Neural crest cell (in vitro differentiated cells): ENCODE measurements around the gene MEF2C. TPM values are rescaled to one million over a fixed set of nuclear protein-coding genes. Genes with fewer than 3 reads are reported as not detected.

Experiments used
- DNase-seq: peaks from one replicate; pipeline ENCODE4 v3.0.0; 2021; ENCODE audit warnings: low read depth, mixed read lengths, low spot score
- H3K27ac Mint-ChIP-seq: one replicate; pipeline ENCODE4 v1.8.0; 2021; ENCODE audit warnings: mild to moderate bottlenecking, mixed read lengths; ENCODE audit not compliant: unreplicated experiment
- H3K27me3 Mint-ChIP-seq: 2 replicates; pipeline ENCODE4 v1.8.0; 2021; ENCODE audit warnings: low read depth, mild to moderate bottlenecking, mixed read lengths
- H3K36me3 Mint-ChIP-seq: 2 replicates; pipeline ENCODE4 v1.8.0; 2021; ENCODE audit warnings: low read depth, mild to moderate bottlenecking, mixed read lengths
- H3K4me1 Mint-ChIP-seq: 2 replicates; pipeline ENCODE4 v1.8.0; 2021; ENCODE audit warnings: mixed read lengths
- H3K4me3 Mint-ChIP-seq: one replicate; pipeline ENCODE4 v1.8.0; 2021; ENCODE audit warnings: mild to moderate bottlenecking, mixed read lengths
- H3K9me3 Mint-ChIP-seq: 2 replicates; pipeline ENCODE4 v1.8.0; 2021; ENCODE audit warnings: mixed read lengths
- total RNA-seq: library from RNA; stranded (reverse); gene quantifications from 2 replicates; pipeline ENCODE4 v1.2.1, GENCODE V29; 2021
- TF ChIP-seq, protein P1 (sequence below): fragments of 200-600 bp; sonication (generic); conservative IDR thresholded peaks from 2 replicates; pipeline ENCODE4 v1.5.0; 2021; ENCODE audit warnings: antibody characterized with exemption, mild to moderate bottlenecking

The MEF2C gene
- total RNA-seq, 1 donor from 2014 or later, result 46.0 TPM

DNA sequence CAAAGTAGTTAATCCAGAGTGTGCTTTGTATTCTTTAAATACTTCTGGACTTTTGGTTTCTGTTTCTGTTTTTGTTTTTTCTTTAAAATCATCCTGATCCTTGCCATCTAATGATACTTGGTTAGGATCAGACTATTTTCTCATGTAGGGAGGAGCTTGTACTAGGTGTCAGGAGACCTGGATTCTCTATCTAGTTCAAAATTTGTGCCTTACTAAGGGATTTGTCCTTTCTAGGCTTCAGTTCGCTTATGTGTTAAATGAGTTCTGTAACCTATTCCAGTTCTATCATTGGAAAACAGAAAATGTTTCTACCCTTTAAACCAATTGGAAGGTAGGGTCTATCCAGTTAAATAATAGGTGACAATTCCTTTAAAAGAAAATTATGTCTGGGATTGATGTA is 3.3 kb upstream of the MEF2C start:
- H3K27ac Mint-ChIP-seq, result no peak overlapping the region
- TF ChIP-seq, protein P1, sequence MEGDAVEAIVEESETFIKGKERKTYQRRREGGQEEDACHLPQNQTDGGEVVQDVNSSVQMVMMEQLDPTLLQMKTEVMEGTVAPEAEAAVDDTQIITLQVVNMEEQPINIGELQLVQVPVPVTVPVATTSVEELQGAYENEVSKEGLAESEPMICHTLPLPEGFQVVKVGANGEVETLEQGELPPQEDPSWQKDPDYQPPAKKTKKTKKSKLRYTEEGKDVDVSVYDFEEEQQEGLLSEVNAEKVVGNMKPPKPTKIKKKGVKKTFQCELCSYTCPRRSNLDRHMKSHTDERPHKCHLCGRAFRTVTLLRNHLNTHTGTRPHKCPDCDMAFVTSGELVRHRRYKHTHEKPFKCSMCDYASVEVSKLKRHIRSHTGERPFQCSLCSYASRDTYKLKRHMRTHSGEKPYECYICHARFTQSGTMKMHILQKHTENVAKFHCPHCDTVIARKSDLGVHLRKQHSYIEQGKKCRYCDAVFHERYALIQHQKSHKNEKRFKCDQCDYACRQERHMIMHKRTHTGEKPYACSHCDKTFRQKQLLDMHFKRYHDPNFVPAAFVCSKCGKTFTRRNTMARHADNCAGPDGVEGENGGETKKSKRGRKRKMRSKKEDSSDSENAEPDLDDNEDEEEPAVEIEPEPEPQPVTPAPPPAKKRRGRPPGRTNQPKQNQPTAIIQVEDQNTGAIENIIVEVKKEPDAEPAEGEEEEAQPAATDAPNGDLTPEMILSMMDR, result no peak
- peaks cover 28% of the 10 kb centered on the region for H3K4me1 Mint-ChIP-seq
- DNase-seq, result no peak
- H3K36me3 Mint-ChIP-seq, result no peaks in the 10 kb centered on the region
- no peaks in the 10 kb centered on the region for H3K9me3 Mint-ChIP-seq
- peak overlapping the region; percentile 47 for H3K4me3 Mint-ChIP-seq
- peaks cover 72% of the 10 kb centered on the region for H3K27me3 Mint-ChIP-seq

DNA sequence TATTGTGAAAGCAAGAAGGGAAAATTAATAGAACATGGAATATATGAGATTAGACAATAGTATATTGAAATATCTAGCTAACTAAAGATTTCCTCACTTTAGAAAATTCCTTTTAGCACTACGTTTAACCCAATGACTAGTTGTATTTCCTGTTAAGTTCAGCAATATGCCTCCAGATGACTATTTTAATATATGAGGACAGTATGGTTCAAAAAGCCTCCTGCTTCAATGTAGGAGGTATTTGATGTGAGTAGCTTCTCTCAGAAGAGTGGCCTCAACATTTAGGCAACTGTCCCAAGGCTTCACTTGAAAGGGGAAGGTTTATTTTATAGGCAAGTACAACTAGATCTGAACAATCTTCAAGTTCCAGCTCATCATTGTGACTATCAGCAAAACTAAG is 2.0 kb upstream of the MEF2C start:
- no peak for DNase-seq
- Mint-ChIP-seq H3K4me3 (peak overlapping the region; percentile 98), H3K27me3 (peaks cover 66% of the 10 kb centered on the region), H3K36me3 (no peaks in the 10 kb centered on the region), H3K9me3 (no peaks in the 10 kb centered on the region), H3K4me1 (peaks cover 31% of the 10 kb centered on the region), H3K27ac (no peak overlapping the region)
- TF ChIP-seq, protein P1, result no peak

DNA sequence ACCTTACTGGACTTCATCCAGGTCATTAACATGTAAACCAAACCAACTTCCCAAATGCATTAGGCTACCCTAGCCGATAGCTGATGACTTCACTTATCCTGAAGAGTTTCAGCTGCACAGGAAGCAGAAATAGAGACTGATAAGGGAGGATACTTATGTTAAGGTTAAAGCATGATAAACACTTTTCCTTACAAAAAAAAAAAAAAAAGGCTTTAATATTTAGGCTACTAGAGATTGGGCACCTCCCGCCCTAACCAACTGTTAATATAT is 1.6 kb upstream of the MEF2C start:
- Mint-ChIP-seq H3K27ac (no peak overlapping the region), H3K27me3 (peaks cover 61% of the 10 kb centered on the region), H3K4me1 (peaks cover 31% of the 10 kb centered on the region), H3K4me3 (peak overlapping the region; percentile 98), H3K36me3 (no peaks in the 10 kb centered on the region), H3K9me3 (no peaks in the 10 kb centered on the region)
- TF ChIP-seq, protein P1, result no peak
- DNase-seq, result no peak

DNA sequence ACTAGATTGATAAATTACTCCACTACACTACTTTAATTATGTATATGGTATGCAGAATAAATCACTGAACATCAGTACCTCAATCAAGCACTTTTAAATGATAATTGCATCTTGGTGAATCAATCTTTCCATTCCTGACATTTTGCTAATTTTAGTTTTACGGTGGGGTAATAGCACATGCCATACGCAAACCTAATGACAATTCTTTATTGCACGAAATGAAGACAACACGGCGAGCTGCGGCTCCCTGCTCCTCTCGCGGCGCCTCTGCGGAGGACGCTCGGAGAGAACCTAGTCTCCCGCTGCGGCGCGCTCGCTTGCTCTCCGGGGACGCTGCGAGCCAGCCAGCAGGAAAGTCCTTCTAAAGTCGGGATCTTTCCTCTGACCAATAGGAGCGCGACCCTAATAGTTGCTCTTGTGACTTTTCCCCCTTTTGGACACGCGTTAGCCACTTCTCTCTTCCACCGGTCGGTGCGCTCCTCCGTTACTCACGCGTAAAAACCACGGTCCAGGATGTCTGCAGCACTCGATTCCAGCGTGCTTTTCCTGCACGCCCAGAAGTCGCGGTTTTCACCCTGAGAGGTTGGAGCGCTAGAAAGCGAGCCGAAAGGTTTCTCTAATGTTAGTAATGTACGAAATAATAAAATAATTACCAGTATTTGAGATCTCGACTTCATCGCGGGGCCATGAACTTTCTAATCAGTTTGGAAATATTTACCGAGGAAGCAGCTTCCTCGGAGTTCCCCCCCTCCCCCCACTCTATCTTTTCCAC is 1.0 kb upstream of the MEF2C start:
- Mint-ChIP-seq H3K9me3 (no peaks in the 10 kb centered on the region), H3K4me3 (peak overlapping the region; percentile 98), H3K4me1 (peaks cover 27% of the 10 kb centered on the region), H3K36me3 (no peaks in the 10 kb centered on the region), H3K27ac (peak overlapping the region; percentile 39), H3K27me3 (peaks cover 56% of the 10 kb centered on the region)
- TF ChIP-seq, protein P1, result no peak
- peak; percentile 50 for DNase-seq

DNA sequence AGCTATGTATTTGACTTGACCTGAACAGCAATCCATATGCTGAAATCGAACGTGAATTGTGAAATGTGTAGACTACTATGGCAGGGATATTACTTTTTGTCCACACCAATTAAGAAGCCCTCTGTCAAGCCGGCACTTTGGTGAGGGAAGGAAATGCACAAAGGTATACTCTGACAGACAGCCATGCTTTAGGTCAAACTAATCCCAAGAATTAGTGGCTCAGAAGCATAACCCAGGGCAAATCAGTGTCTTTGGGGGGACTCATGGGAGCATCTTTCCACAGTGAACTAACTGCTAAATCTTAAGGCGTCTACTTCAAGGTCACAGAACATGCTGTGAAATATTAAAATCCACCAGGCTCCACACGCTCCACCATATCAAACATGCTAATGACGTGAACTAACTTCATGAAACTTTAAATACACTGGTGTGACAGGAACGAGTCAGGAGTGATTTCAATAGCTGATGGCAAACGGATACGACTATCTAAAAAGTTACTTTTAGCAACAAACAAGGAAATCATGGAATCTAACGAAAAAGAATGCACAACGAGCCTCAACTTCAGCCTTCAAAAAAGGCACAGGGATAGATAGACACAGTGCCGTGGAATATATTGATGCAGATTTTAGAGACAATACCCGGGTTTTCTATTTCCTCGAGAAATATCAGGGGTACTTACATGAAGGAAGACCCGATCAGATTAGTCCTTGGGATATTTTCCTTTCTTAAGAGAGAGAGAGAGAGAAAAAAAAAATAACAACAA is 527 bp downstream of the MEF2C start:
- no peaks in the 10 kb centered on the region for H3K36me3 Mint-ChIP-seq
- peaks cover 23% of the 10 kb centered on the region for H3K4me1 Mint-ChIP-seq
- peak overlapping the region; percentile 98 for H3K4me3 Mint-ChIP-seq
- TF ChIP-seq, protein P1, result no peak
- DNase-seq, result no peak
- no peaks in the 10 kb centered on the region for H3K9me3 Mint-ChIP-seq
- peak overlapping the region; percentile 48 for H3K27ac Mint-ChIP-seq
- H3K27me3 Mint-ChIP-seq, result peaks cover 46% of the 10 kb centered on the region
